ENCODE measurements around the gene ARHGAP42.

- no peak for TF ChIP-seq EZH2 (IDR thresholded peaks at IDR 0.05; ENCODE audit: insufficient read depth, low read length)
- no peak for TF ChIP-seq CTCF (IDR thresholded peaks at IDR 0.05; ENCODE audit: insufficient read depth, low read depth, low read length)
These were observed 52.6 kb downstream of the ARHGAP42 start for GRCh38 chr11:100739666-100740065.
